Activated CD4-positive, alpha-beta T cell treated with anti-CD3 and anti-CD28 coated beads, Interleukin-2, amount 50 U/mL, for 48 hours (primary cell): ENCODE results near the gene RELT.
A peak's percentile ranks its signal among the peaks of the same experiment; 100 is the strongest.

Experiments
- DNase-seq, 2 experiments: peaks; one replicate each; pipeline ENCODE4 v3.0.0-alpha.2; 2020

Gene RELT

GRCh38 chr11:73348838-73349237, 27.4 kb upstream of the RELT start:
- no peak for DNase-seq

GRCh38 chr11:73349633-73350032, 26.6 kb upstream of the RELT start:
- DNase-seq: no peak

- DNase-seq: peak; percentile 52 to 64
These were observed 25.1 kb upstream of the RELT start for GRCh38 chr11:73350908-73351636.

GRCh38 chr11:73353422-73353821, 22.8 kb upstream of the RELT start:
- DNase-seq: no peak

GRCh38 chr11:73355109-73355508, 21.1 kb upstream of the RELT start:
- no peak for DNase-seq

GRCh38 chr11:73356979-73357860, 19.0 kb upstream of the RELT start:
- no peak for DNase-seq

- DNase-seq: no peak
These were observed 18.1 kb upstream of the RELT start for GRCh38 chr11:73358071-73358470.

- DNase-seq: no peak
These were observed 16.9 kb upstream of the RELT start for GRCh38 chr11:73359341-73359740.

GRCh38 chr11:73359930-73360742, 16.1 kb upstream of the RELT start:
- peak; percentile 34 to 41 for DNase-seq

GRCh38 chr11:73360743-73361369, 15.3 kb upstream of the RELT start:
- no peak for DNase-seq

- no peak for DNase-seq
These were observed 14.0 kb upstream of the RELT start for GRCh38 chr11:73361953-73362776.

GRCh38 chr11:73363147-73363546, 13.1 kb upstream of the RELT start:
- no peak for DNase-seq

- DNase-seq: no peak
These were observed 10.6 kb upstream of the RELT start for GRCh38 chr11:73365352-73366264.

GRCh38 chr11:73366265-73366610, 10.0 kb upstream of the RELT start:
- DNase-seq: no peak

GRCh38 chr11:73366953-73367352, 9.2 kb upstream of the RELT start:
- no peak for DNase-seq

GRCh38 chr11:73367482-73368024, 8.6 kb upstream of the RELT start:
- peak in 1 of 2 experiments; percentile 14 for DNase-seq

- no peak for DNase-seq
These were observed 3.7 kb upstream of the RELT start for GRCh38 chr11:73372375-73372993.

GRCh38 chr11:73374151-73374550, 2.0 kb upstream of the RELT start:
- no peak for DNase-seq

GRCh38 chr11:73375830-73376159, 404 bp upstream of the RELT start:
- DNase-seq: no peak
